HCT116 (cell line): ENCODE data around the gene ZNF84. TPM values are rescaled to one million over a fixed set of nuclear protein-coding genes. Genes with fewer than 3 reads are reported as not detected.
A peak's percentile ranks its signal among the peaks of the same experiment; 100 is the strongest.

Experiments
- ATAC-seq: fragments of 200-7000 bp; cut with Tn5 transposase; 2 replicates; pipeline ENCODE4 v1.9.1; 2020; ENCODE audit warnings: mild to moderate bottlenecking, moderate library complexity
- BruUV-seq: library from RNA; stranded (reverse); fragments of 400-500 nt; replicated peaks from 2 replicates; lab custom pipeline; 2021; lab: Mats Ljungman, UMichigan
- CTCF ChIA-PET: fragments of 300-600 bp; sonication (Branson Sonifier 250); formaldehyde crosslinking; loops from one replicate; lab custom pipeline; 2021; ENCODE audit warnings: antibody characterized with exemption; lab: Charles Lee
- POLR2A ChIA-PET: fragments of 300-600, 350-600 bp; sonication (Branson Sonifier 250); formaldehyde crosslinking; loops from one replicate; lab custom pipeline; 2021; ENCODE audit warnings: antibody characterized with exemption; lab: Charles Lee
- RAD21 ChIA-PET, 2 experiments: fragments of 300-600 bp; sonication (Branson Sonifier 250); formaldehyde crosslinking; loops; one replicate each; lab custom pipeline; 2023; ENCODE audit warnings: low total read pairs in 2 of 2; ENCODE audit not compliant: uncharacterized antibody in 2 of 2, unreplicated experiment in 2 of 2, low non-redundant PET in 1 of 2; lab: Charles Lee
- DNase-seq: peaks from one replicate; pipeline ENCODE4 v3.0.0-alpha.2; 2010; ENCODE audit warnings: low read depth, low spot score
- H2AFZ ChIP-seq: fragments of 200-600 bp; shearing (Covaris generic), sonication (generic); 2 replicates; pipeline ENCODE4 v1.6.1; 2017; ENCODE audit warnings: low read depth, mixed run types, mixed read lengths, antibody characterized with exemption, low read length; ENCODE audit not compliant: poor library complexity, severe bottlenecking
- H3K27ac ChIP-seq: 2 replicates; pipeline ENCODE4 v1.5.1; 2012; ENCODE audit warnings: low read depth, low read length
- H3K27me3 ChIP-seq: fragments of 200-600 bp; sonication (generic); 2 replicates; pipeline ENCODE4 v1.6.1; 2016; ENCODE audit warnings: mixed run types, low read length, mixed read lengths; ENCODE audit not compliant: insufficient read depth
- H3K36me3 ChIP-seq, 2 experiments: fragments of 200-500 bp in 1 of 2; fragments of 200-600 bp in 1 of 2; sonication (Bioruptor generic) in 1 of 2; sonication (generic) in 1 of 2; 2 replicates each; pipeline versions ENCODE4 v1.5.1 to v1.6.1; 2014 to 2016; ENCODE audit warnings: low read length in 2 of 2, inconsistent platforms in 1 of 2, mixed read lengths in 1 of 2, mixed run types in 1 of 2; ENCODE audit not compliant: insufficient read depth in 2 of 2, control insufficient read depth in 1 of 2
- H3K4me1 ChIP-seq, 2 experiments: fragments of 200-600 bp in 1 of 2; sonication (generic) in 1 of 2; 2 replicates each; pipeline versions ENCODE4 v1.5.1 to v1.6.1; 2012 to 2017; ENCODE audit warnings: low read length in 2 of 2, inconsistent platforms in 1 of 2, mild to moderate bottlenecking in 1 of 2, mixed read lengths in 1 of 2, mixed run types in 1 of 2, moderate library complexity in 1 of 2; ENCODE audit not compliant: insufficient read depth in 2 of 2, control insufficient read depth in 1 of 2
- H3K4me2 ChIP-seq: fragments of 200-600 bp; sonication (generic); 2 replicates; pipeline ENCODE4 v1.6.1; 2017; ENCODE audit warnings: mixed run types, low read length, mixed read lengths
- H3K4me3 ChIP-seq, 2 experiments: fragments of 200-600 bp in 1 of 2; sonication (generic) in 1 of 2; replicated peaks in 1 of 2; 2 replicates each; pipeline ENCODE4 v1.5.1; 2011 to 2016; ENCODE audit warnings: low read length in 2 of 2, control low read depth in 1 of 2, low read depth in 1 of 2, mild to moderate bottlenecking in 1 of 2, mixed read lengths in 1 of 2, mixed run types in 1 of 2
- H3K79me2 ChIP-seq: fragments of 200-600 bp; sonication (generic); 2 replicates; pipeline ENCODE4 v1.6.1; 2017; ENCODE audit warnings: mild to moderate bottlenecking, mixed run types, low read length, moderate library complexity, mixed read lengths; ENCODE audit not compliant: insufficient read depth
- H3K9ac ChIP-seq: fragments of 200-600 bp; sonication (generic); 2 replicates; pipeline ENCODE4 v1.6.1; 2016; ENCODE audit warnings: low read length, mixed read lengths
- H3K9me2 ChIP-seq: fragments of 200-600 bp; sonication (generic), shearing (Covaris generic); 2 replicates; pipeline ENCODE4 v1.6.1; 2017; ENCODE audit warnings: mixed run types, mild to moderate bottlenecking, moderate library complexity; ENCODE audit not compliant: insufficient read depth
- H3K9me3 ChIP-seq, 2 experiments: fragments of 200-500 bp in 1 of 2; fragments of 200-600 bp in 1 of 2; sonication (Bioruptor generic) in 1 of 2; sonication (generic) in 1 of 2; 2 replicates each; pipeline ENCODE4 v1.6.1; 2014 to 2017; ENCODE audit warnings: low read length in 2 of 2, mixed read lengths in 2 of 2, inconsistent platforms in 1 of 2, low read depth in 1 of 2, mild to moderate bottlenecking in 1 of 2, mixed run types in 1 of 2, moderate library complexity in 1 of 2; ENCODE audit not compliant: control insufficient read depth in 1 of 2, insufficient read depth in 1 of 2
- H4K20me1 ChIP-seq: fragments of 200-600 bp; sonication (generic), shearing (Covaris generic); 2 replicates; pipeline ENCODE4 v1.6.1; 2017; ENCODE audit warnings: mixed run types, mild to moderate bottlenecking, moderate library complexity; ENCODE audit not compliant: insufficient read depth
- CTCF ChIP-seq, 3 experiments: fragments of 200-600 bp in 1 of 3; sonication (generic) in 1 of 3; IDR thresholded peaks in 2 of 3; conservative IDR thresholded peaks in 1 of 3; 2 replicates each; pipeline ENCODE4 v1.5.1; 2012 to 2017; ENCODE audit warnings: low read depth in 2 of 3, low read length in 2 of 3, antibody characterized with exemption in 1 of 3, borderline replicate concordance in 1 of 3, control low read depth in 1 of 3, mild to moderate bottlenecking in 1 of 3, mixed read lengths in 1 of 3, mixed run types in 1 of 3, moderate library complexity in 1 of 3; ENCODE audit not compliant: insufficient read depth in 1 of 3
- ELF1 ChIP-seq: IDR thresholded peaks from 2 replicates; pipeline ENCODE4 v1.6.1; 2012; ENCODE audit warnings: low read depth, borderline replicate concordance
- EZH2 ChIP-seq: fragments of 200-600 bp; sonication (generic); IDR thresholded peaks from 2 replicates; pipeline ENCODE4 v1.6.1; 2017; ENCODE audit warnings: antibody characterized with exemption, mixed run types
- EZH2phosphoT487 ChIP-seq: fragments of 200-600 bp; IDR thresholded peaks from 2 replicates; pipeline ENCODE4 v1.6.1; 2018; ENCODE audit warnings: antibody characterized with exemption, borderline replicate concordance
- FOSL1 ChIP-seq: IDR thresholded peaks from 2 replicates; pipeline ENCODE4 v1.6.1; 2012; ENCODE audit warnings: low read depth
- REST ChIP-seq: IDR thresholded peaks from 2 replicates; pipeline ENCODE4 v1.6.1; 2012; ENCODE audit warnings: low read depth
- TCF7L2 ChIP-seq: IDR thresholded peaks from 2 replicates; pipeline ENCODE4 v1.7.0; 2011; ENCODE audit warnings: borderline replicate concordance, inconsistent platforms; ENCODE audit not compliant: insufficient read depth, insufficient read length; ENCODE audit errors: extremely low read depth
- YY1 ChIP-seq: IDR thresholded peaks from 2 replicates; pipeline ENCODE4 v1.6.1; 2011; ENCODE audit warnings: low read length, low read depth, moderate library complexity, mild to moderate bottlenecking; ENCODE audit not compliant: insufficient replicate concordance; ENCODE audit errors: extremely low read depth
- ZNF274 ChIP-seq: fragments of 200-500 bp; sonication (Bioruptor generic); IDR thresholded peaks from 2 replicates; pipeline ENCODE4 v1.6.1; 2014; ENCODE audit warnings: mild to moderate bottlenecking, low read depth, low read length, inconsistent platforms
- intact Hi-C: fragments of 100-400 bp; cut with micrococcal nuclease; formaldehyde crosslinking; loops from 2 replicates; pipeline ENCODE4 v1.10.0; 2022
- total RNA-seq: library from RNA; stranded (reverse); gene quantifications from one replicate; pipeline ENCODE4 v1.2.1, GENCODE V29; 2021; ENCODE audit not compliant: unreplicated experiment

The ZNF84 gene
- total RNA-seq, 1 experiment from 2014 or later: 9.8 TPM

- H3K27me3 ChIP-seq: no peaks in the 10 kb centered on the region
- H3K4me3 ChIP-seq: no peak overlapping the region
- intact Hi-C loops: no loop called here
- H3K79me2 ChIP-seq: no peaks in the 10 kb centered on the region
- ChIA-PET RAD21 (no interaction called here), CTCF (no interaction called here)
- H3K4me2 ChIP-seq: no peak overlapping the region
- no peak overlapping the region for H2AFZ ChIP-seq
- TF ChIP-seq YY1 (no peak), CTCF (IDR thresholded peaks at IDR 0.05 in 2 of 3, conservative IDR thresholded peaks at IDR 0.05 in 1 of 3; ENCODE audit: borderline replicate concordance in 1 of 3, insufficient read depth in 1 of 3, low read depth in 2 of 3, low read length in 2 of 3) (no peak), ZNF274 (peak; percentile 32; the same call in 1 of the 2 replicates), FOSL1 (no peak)
- TF ChIP-seq, all 23 proteins: peak for 1
- no TSS peak for BruUV-seq
- no peaks in the 10 kb centered on the region for H3K4me1 ChIP-seq
- POLR2A ChIA-PET: no interaction called here
- H4K20me1 ChIP-seq: no peaks in the 10 kb centered on the region
- DNase-seq (no peak), ATAC-seq (no peak)
- peaks cover 18 to 38% of the 10 kb centered on the region in 2 experiments; a peak in 2 of 4 replicates for H3K9me3 ChIP-seq
- no peak overlapping the region for H3K9ac ChIP-seq
- peaks cover 0 to 5% of the 10 kb centered on the region in 2 experiments; a peak in 1 of 4 replicates for H3K36me3 ChIP-seq
- no peak overlapping the region for H3K27ac ChIP-seq
- no peaks in the 10 kb centered on the region for H3K9me2 ChIP-seq
Measured at GRCh38 chr12:133010657-133011297, 26.5 kb upstream of the ZNF84 start.

GRCh38 chr12:133023566-133023965, 13.7 kb upstream of the ZNF84 start:
- intact Hi-C loops: no loop called here
- ChIA-PET CTCF (no interaction called here), RAD21 (no interaction called here), POLR2A (no interaction called here)
- H3K36me3 ChIP-seq: no peaks in the 10 kb centered on the region
- no peaks in the 10 kb centered on the region for H3K27me3 ChIP-seq
- BruUV-seq: no TSS peak
- DNase-seq: no peak
- H3K4me2 ChIP-seq: no peak overlapping the region
- H3K9me3 ChIP-seq: peaks cover 0 to 16% of the 10 kb centered on the region in 2 experiments; a peak in 2 of 4 replicates
- no peak overlapping the region for H3K27ac ChIP-seq
- no peak for ATAC-seq
- H3K4me1 ChIP-seq: no peaks in the 10 kb centered on the region
- H4K20me1 ChIP-seq: no peaks in the 10 kb centered on the region
- no peaks in the 10 kb centered on the region for H3K79me2 ChIP-seq
- H3K9me2 ChIP-seq: no peaks in the 10 kb centered on the region
- no peak overlapping the region for H3K4me3 ChIP-seq
- no peak overlapping the region for H3K9ac ChIP-seq
- H2AFZ ChIP-seq: no peak overlapping the region
- no peak for TF ChIP-seq REST
- TF ChIP-seq TCF7L2: no peak
- no peak for TF ChIP-seq ELF1
- no peak for TF ChIP-seq EZH2phosphoT487
- no peak for TF ChIP-seq EZH2
